ENCODE results near the gene ACOXL. TPM values are rescaled to one million over a fixed set of nuclear protein-coding genes. Genes with fewer than 3 reads are reported as not detected.

The ACOXL gene
- total and polyA plus RNA-seq, 2 donors: 0.38 to 0.41 TPM

DNA sequence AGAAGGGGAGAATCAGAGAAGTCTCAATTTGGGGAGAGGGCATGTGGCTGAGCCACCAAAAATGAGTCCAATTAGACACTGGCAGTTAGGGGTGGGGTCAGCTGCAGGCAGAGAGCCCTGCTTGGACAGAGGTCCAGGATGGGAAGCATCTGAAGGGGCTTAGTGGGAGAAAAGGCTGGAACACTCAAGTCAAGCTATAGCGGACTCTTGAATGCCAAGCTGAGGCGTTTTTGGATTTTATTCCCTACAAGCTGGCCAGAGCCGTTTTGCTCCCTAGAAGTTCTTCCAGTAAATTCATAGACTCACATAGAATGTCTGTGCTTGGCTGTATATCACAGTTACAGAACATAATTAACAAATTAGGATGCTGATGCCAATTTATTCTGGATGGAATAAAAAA, 172.8 kb downstream of the ACOXL start:
- no peak overlapping the region for H3K27ac ChIP-seq (ENCODE audit: low read depth in 1 of 2, low read length in 1 of 2)
- no peaks in the 10 kb centered on the region for H3K36me3 ChIP-seq (ENCODE audit: control insufficient read depth in 2 of 2, insufficient read depth in 2 of 2, low read length in 1 of 2)
- H3K4me1 ChIP-seq (ENCODE audit: control insufficient read depth in 2 of 2, insufficient read depth in 2 of 2, low read length in 2 of 2): peaks cover 0 to 2% of the 10 kb centered on the region in 2 donors
- 100% methylated on average over 3 of the region's 3 CpGs for WGBS
- peaks cover 0 to 5% of the 10 kb centered on the region in 2 donors for H3K9me3 ChIP-seq (ENCODE audit: control insufficient read depth in 2 of 2, insufficient read depth in 1 of 2, low read length in 1 of 2)
- H3K4me3 ChIP-seq (ENCODE audit: low read length in 2 of 2): no peak overlapping the region
- H3K27me3 ChIP-seq (ENCODE audit: control insufficient read depth in 2 of 2, insufficient read depth in 1 of 2, low read length in 1 of 2): no peaks in the 10 kb centered on the region
- DNase-seq (ENCODE audit: low read depth in 6 of 9, low spot score in 9 of 9): no peak

DNA sequence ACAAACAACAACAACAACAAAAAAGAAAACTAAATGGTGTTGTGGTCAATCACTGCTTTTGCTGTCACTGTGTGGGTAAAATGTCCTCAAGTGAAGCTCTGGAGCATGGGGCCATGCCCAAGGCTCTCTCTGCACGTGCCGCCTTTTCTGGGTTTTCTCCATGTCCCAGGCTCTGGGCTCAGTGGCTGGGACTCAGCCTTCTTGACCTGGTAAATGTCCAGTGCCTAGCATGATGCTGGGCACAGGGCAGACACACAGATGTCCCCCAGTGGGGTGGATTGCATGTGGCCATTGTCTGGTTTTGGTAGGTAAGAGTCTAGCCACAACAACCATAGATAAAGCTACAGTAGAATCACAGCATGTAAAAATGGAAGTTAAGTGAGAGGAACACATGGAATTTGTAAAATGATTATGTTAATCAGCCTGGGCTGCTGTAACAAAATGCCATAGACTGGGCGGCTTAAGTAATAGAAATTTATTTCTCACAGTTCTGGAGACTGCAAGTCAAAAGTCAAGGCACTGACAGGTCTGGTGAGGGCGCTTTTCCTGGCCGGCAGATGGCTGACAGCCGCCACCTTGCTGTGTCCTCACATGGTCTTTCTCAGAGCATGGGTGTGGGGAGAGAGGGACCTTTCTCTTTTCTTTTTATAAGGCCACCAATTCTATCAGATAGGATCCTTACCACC, 174.4 kb downstream of the ACOXL start:
- Histone ChIP-seq H3K9me3 (ENCODE audit: control insufficient read depth in 2 of 2, insufficient read depth in 1 of 2, low read length in 1 of 2) (peaks cover 0 to 5% of the 10 kb centered on the region in 2 donors), H3K27ac (ENCODE audit: low read depth in 1 of 2, low read length in 1 of 2) (no peak overlapping the region), H3K27me3 (ENCODE audit: control insufficient read depth in 2 of 2, insufficient read depth in 1 of 2, low read length in 1 of 2) (no peaks in the 10 kb centered on the region), H3K4me1 (ENCODE audit: control insufficient read depth in 2 of 2, insufficient read depth in 2 of 2, low read length in 2 of 2) (no peaks in the 10 kb centered on the region), H3K36me3 (ENCODE audit: control insufficient read depth in 2 of 2, insufficient read depth in 2 of 2, low read length in 1 of 2) (no peaks in the 10 kb centered on the region), H3K4me3 (ENCODE audit: low read length in 2 of 2) (no peak overlapping the region)
- WGBS: 98% methylated on average over 6 of the region's 6 CpGs
- no peak for DNase-seq (ENCODE audit: low read depth in 6 of 9, low spot score in 9 of 9)

DNA sequence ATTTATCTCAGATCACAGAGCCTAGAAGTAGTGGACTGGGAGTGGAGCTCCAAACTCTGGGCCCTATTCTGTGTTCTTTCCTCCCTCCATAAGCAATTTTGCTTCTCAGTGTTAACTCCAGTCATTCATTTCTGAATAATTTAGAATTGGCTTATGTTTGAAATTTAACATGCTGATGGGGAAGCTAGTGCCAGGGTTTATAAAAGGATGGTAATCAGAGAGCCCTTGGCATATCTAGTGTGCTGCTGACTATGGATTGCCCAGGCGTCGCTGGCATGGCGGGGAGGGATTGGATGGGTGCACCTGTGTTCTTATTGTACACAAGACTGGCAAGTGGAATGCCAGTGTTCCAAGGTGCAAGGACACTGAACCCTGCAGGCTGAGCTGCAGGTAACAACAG, 177.1 kb downstream of the ACOXL start:
- Histone ChIP-seq H3K4me1 (ENCODE audit: control insufficient read depth in 2 of 2, insufficient read depth in 2 of 2, low read length in 2 of 2) (no peaks in the 10 kb centered on the region), H3K9me3 (ENCODE audit: control insufficient read depth in 2 of 2, insufficient read depth in 1 of 2, low read length in 1 of 2) (peaks cover 0 to 5% of the 10 kb centered on the region in 2 donors), H3K27me3 (ENCODE audit: control insufficient read depth in 2 of 2, insufficient read depth in 1 of 2, low read length in 1 of 2) (no peaks in the 10 kb centered on the region), H3K27ac (ENCODE audit: low read depth in 1 of 2, low read length in 1 of 2) (no peak overlapping the region), H3K36me3 (ENCODE audit: control insufficient read depth in 2 of 2, insufficient read depth in 2 of 2, low read length in 1 of 2) (no peaks in the 10 kb centered on the region), H3K4me3 (ENCODE audit: low read length in 2 of 2) (no peak overlapping the region)
- WGBS: 100% methylated on average over 3 of the region's 3 CpGs
- DNase-seq (ENCODE audit: low read depth in 6 of 9, low spot score in 9 of 9): no peak

DNA sequence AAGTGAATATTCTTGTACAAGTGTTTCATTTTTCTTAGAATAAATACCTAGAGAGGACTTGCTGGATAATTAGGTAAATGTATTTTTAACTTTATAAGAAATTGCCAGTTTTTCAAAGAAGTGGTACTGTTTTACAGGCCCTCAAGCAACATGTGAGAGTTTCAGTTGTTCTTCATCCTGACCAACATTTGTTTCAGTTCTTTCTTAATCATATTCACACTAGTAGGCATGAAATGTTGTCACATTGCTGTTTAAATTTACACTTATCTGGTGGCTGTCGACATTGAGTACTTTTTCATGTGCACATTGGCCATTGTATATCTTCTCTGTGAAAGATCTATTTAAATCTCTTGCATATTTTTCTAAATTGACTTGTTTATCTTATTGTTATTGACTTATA, 178.1 kb downstream of the ACOXL start:
- H3K36me3 ChIP-seq (ENCODE audit: control insufficient read depth in 2 of 2, insufficient read depth in 2 of 2, low read length in 1 of 2): no peaks in the 10 kb centered on the region
- WGBS: 93% methylated on average over 1 of the region's 1 CpG
- H3K9me3 ChIP-seq (ENCODE audit: control insufficient read depth in 2 of 2, insufficient read depth in 1 of 2, low read length in 1 of 2): peaks cover 0 to 5% of the 10 kb centered on the region in 2 donors
- H3K4me3 ChIP-seq (ENCODE audit: low read length in 2 of 2): no peak overlapping the region
- H3K4me1 ChIP-seq (ENCODE audit: control insufficient read depth in 2 of 2, insufficient read depth in 2 of 2, low read length in 2 of 2): no peaks in the 10 kb centered on the region
- no peak for DNase-seq (ENCODE audit: low read depth in 6 of 9, low spot score in 9 of 9)
- H3K27ac ChIP-seq (ENCODE audit: low read depth in 1 of 2, low read length in 1 of 2): no peak overlapping the region
- no peaks in the 10 kb centered on the region for H3K27me3 ChIP-seq (ENCODE audit: control insufficient read depth in 2 of 2, insufficient read depth in 1 of 2, low read length in 1 of 2)

DNA sequence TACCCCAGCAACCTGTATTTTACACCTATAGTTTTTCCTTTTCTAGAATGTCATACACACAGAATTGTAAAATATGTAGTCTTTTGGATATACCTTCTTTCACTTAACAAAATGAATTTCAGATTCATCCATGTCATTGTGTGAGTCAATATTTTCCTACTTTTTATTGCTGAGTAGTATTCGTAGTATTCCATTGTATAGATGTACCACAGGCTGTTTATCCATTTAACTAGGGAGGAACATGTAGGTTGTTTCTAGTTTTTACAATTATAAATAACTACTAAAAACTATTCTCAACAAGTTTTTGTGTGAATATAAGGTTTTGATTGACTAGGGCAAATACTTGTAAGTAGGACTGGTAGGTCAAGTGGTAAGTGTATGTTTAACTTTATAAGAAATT, 187.4 kb downstream of the ACOXL start:
- WGBS: 98% methylated on average over 1 of the region's 1 CpG
- Histone ChIP-seq H3K9me3 (ENCODE audit: control insufficient read depth in 2 of 2, insufficient read depth in 1 of 2, low read length in 1 of 2) (no peaks in the 10 kb centered on the region), H3K4me1 (ENCODE audit: control insufficient read depth in 2 of 2, insufficient read depth in 2 of 2, low read length in 2 of 2) (no peaks in the 10 kb centered on the region), H3K36me3 (ENCODE audit: control insufficient read depth in 2 of 2, insufficient read depth in 2 of 2, low read length in 1 of 2) (no peaks in the 10 kb centered on the region), H3K27ac (ENCODE audit: low read depth in 1 of 2, low read length in 1 of 2) (no peak overlapping the region), H3K27me3 (ENCODE audit: control insufficient read depth in 2 of 2, insufficient read depth in 1 of 2, low read length in 1 of 2) (no peaks in the 10 kb centered on the region), H3K4me3 (ENCODE audit: low read length in 2 of 2) (no peak overlapping the region)
- DNase-seq (ENCODE audit: low read depth in 6 of 9, low spot score in 9 of 9): no peak

DNA sequence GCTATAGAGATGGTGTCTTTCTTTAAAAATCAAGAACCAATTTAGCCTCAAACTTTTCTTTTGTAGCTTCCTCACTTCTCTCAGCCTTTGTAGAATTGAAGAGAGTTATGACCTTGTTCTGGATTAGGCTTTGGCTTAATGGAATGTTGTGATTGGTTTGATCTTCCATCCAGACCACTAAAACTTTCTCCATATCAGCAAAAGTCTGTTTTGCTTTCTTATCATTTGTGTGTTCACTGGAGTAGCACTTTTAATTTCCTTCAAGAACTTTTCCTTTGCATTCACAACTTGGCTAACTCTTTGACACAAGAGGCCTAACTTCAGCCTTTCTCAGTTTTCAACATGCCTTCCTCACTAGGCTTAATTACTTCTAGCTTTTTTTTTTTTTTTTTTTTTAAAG, 193.1 kb downstream of the ACOXL start:
- H3K4me1 ChIP-seq (ENCODE audit: control insufficient read depth in 2 of 2, insufficient read depth in 2 of 2, low read length in 2 of 2): no peaks in the 10 kb centered on the region
- no peak overlapping the region for H3K4me3 ChIP-seq (ENCODE audit: low read length in 2 of 2)
- H3K27me3 ChIP-seq (ENCODE audit: control insufficient read depth in 2 of 2, insufficient read depth in 1 of 2, low read length in 1 of 2): no peaks in the 10 kb centered on the region
- no peaks in the 10 kb centered on the region for H3K36me3 ChIP-seq (ENCODE audit: control insufficient read depth in 2 of 2, insufficient read depth in 2 of 2, low read length in 1 of 2)
- no peak overlapping the region for H3K27ac ChIP-seq (ENCODE audit: low read depth in 1 of 2, low read length in 1 of 2)
- no peak for DNase-seq (ENCODE audit: low read depth in 6 of 9, low spot score in 9 of 9)
- H3K9me3 ChIP-seq (ENCODE audit: control insufficient read depth in 2 of 2, insufficient read depth in 1 of 2, low read length in 1 of 2): peaks cover 3 to 11% of the 10 kb centered on the region in 2 donors

DNA sequence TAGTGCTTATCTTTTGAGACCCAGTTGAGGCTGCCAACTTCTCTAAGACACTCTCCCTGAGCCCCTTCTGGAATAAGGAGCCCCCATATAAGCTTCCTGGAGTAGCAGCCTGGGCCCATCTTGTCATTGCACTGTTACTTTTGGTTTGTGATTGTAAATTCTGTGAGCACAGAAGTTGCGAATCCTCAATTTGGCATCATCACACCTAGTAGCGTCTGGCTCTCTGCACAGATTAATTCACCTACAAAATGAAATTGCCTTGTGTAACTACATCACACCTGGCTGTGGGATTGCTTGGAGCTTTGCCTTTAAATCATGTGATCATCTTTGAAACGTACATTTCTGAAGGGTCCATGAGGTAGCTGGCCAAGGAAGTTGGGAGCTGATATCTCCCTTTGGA, 195.2 kb downstream of the ACOXL start:
- Histone ChIP-seq H3K9me3 (ENCODE audit: control insufficient read depth in 2 of 2, insufficient read depth in 1 of 2, low read length in 1 of 2) (peaks cover 3 to 11% of the 10 kb centered on the region in 2 donors), H3K4me3 (ENCODE audit: low read length in 2 of 2) (no peak overlapping the region), H3K27me3 (ENCODE audit: control insufficient read depth in 2 of 2, insufficient read depth in 1 of 2, low read length in 1 of 2) (no peaks in the 10 kb centered on the region), H3K4me1 (ENCODE audit: control insufficient read depth in 2 of 2, insufficient read depth in 2 of 2, low read length in 2 of 2) (no peaks in the 10 kb centered on the region), H3K27ac (ENCODE audit: low read depth in 1 of 2, low read length in 1 of 2) (no peak overlapping the region), H3K36me3 (ENCODE audit: control insufficient read depth in 2 of 2, insufficient read depth in 2 of 2, low read length in 1 of 2) (no peaks in the 10 kb centered on the region)
- no peak for DNase-seq (ENCODE audit: low read depth in 6 of 9, low spot score in 9 of 9)
- WGBS: 96% methylated on average over 3 of the region's 3 CpGs

DNA sequence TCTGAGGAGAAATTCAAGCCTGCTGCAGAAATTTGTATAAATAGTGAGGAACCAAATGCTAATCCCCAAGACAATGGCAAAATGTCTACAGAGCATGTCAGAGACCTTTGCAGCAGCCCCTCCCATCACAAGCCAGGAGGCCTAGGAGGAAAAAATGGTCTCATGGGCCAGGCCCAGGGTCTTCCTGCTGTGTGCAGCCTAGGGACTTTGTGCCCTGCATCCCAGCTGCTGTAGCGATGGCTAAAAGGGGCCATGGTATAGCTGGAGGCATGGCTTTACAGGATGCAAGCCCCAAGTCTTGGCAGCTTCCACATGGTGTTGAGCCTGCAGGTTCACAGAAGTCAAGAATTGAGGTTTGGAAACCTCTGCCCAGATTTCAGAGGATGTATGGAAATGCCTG, 197.2 kb downstream of the ACOXL start:
- Histone ChIP-seq H3K4me1 (ENCODE audit: control insufficient read depth in 2 of 2, insufficient read depth in 2 of 2, low read length in 2 of 2) (no peaks in the 10 kb centered on the region), H3K9me3 (ENCODE audit: control insufficient read depth in 2 of 2, insufficient read depth in 1 of 2, low read length in 1 of 2) (peaks cover 3 to 11% of the 10 kb centered on the region in 2 donors), H3K27ac (ENCODE audit: low read depth in 1 of 2, low read length in 1 of 2) (no peak overlapping the region), H3K4me3 (ENCODE audit: low read length in 2 of 2) (no peak overlapping the region), H3K36me3 (ENCODE audit: control insufficient read depth in 2 of 2, insufficient read depth in 2 of 2, low read length in 1 of 2) (no peaks in the 10 kb centered on the region), H3K27me3 (ENCODE audit: control insufficient read depth in 2 of 2, insufficient read depth in 1 of 2, low read length in 1 of 2) (no peaks in the 10 kb centered on the region)
- DNase-seq (ENCODE audit: low read depth in 6 of 9, low spot score in 9 of 9): no peak
- WGBS: 100% methylated on average over 1 of the region's 1 CpG

DNA sequence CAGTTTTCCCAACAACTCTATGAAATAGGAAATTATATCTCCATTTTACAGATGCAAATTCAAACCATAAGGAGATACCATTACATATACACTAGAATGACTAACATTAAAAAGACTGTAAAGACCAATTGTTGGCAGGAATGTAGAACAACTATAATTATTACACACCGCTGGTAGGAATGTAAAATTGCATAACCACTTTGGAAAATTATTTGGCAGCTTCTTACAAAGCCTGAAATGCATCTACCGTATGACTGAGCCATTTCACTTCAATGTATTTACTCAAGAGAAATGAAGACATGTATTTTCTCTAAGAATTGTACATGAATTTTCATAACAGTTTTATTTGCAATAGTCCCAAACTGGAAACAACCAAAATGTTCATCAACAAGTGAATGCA, 199.3 kb downstream of the ACOXL start:
- Histone ChIP-seq H3K36me3 (ENCODE audit: control insufficient read depth in 2 of 2, insufficient read depth in 2 of 2, low read length in 1 of 2) (no peaks in the 10 kb centered on the region), H3K4me1 (ENCODE audit: control insufficient read depth in 2 of 2, insufficient read depth in 2 of 2, low read length in 2 of 2) (no peaks in the 10 kb centered on the region), H3K9me3 (ENCODE audit: control insufficient read depth in 2 of 2, insufficient read depth in 1 of 2, low read length in 1 of 2) (peaks cover 3 to 11% of the 10 kb centered on the region in 2 donors), H3K4me3 (ENCODE audit: low read length in 2 of 2) (no peak overlapping the region), H3K27me3 (ENCODE audit: control insufficient read depth in 2 of 2, insufficient read depth in 1 of 2, low read length in 1 of 2) (no peaks in the 10 kb centered on the region), H3K27ac (ENCODE audit: low read depth in 1 of 2, low read length in 1 of 2) (no peak overlapping the region)
- 93% methylated on average over 2 of the region's 2 CpGs for WGBS
- no peak for DNase-seq (ENCODE audit: low read depth in 6 of 9, low spot score in 9 of 9)
